Measurements from ENCODE around the gene ADM5. TPM values are rescaled to one million over a fixed set of nuclear protein-coding genes. Genes with fewer than 3 reads are reported as not detected.

Gene ADM5
- total RNA-seq = 1 to 10 TPM in 1 of 4 donors, under 1 TPM in 2, not detected in 1; 0.38 to 2.7 (median 0.45) TPM

DNA sequence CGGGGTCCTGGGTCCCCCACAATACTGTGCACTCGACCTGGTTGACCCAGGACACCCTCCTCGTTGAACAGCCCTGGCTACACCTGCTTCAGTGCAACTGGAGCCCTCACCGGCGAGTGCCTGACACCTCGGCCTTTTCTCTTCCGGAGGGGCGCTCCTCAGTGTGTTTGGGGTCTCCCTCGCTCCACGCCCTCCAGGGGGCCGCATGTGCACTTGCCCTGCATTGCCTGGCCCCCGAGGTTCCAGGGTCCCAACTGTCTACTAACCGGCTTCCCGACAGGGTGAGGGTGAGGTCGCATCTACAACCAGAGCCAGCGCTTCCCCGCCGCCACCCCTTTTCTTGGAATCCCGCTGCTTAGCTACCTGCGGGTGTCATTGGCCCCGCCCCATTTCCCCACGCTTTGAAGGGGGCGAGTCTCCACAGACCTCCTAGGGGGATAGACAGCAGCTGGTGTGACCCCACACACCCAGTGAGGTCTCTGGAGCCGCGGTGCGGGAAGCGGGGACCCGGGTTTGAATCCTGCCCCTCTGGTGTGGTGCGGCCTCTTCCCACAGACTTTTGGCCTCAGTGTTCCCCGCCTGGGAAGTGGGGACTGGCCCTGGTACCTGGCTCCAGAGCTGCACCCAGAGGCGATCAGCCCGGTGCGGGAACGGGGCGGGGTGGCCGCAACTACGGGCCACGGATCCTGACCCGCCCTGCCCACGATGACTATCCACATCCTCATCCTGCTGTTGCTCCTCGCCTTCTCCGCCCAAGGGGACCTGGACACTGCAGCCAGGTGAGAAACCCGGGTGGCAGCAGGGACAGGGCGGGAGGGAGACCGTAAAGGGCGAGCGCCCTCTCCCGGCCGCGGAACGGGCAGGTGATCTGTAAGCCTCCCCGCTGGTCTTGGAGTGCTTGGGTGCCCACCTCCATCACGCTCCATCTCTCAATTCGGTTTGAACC, at the start of gene ADM5:
Gene ADM5, plus strand, starts transcription at position 462 of the 946 bp plus-strand sequence. Its CDS starts 244 bp downstream, at position 706.
- Histone ChIP-seq H3K9me3 (no peaks in the 10 kb centered on the region), H3K27me3 (no peaks in the 10 kb centered on the region), H3K36me3 (peaks cover 18 to 33% of the 10 kb centered on the region in 2 donors), H3K4me1 (peaks cover 4 to 17% of the 10 kb centered on the region in 2 donors), H3K4me3 (replicated peaks in 1 of 3) (peak within 1 kb of the TSS in 1 of 3 donors; percentile 23), H3K27ac (peak within 1 kb of the TSS in 2 of 3 donors; percentile 16 to 17)
- WGBS, 2 donors = 44 to 76% methylated on average over 8 to 38 of the region's 54 CpGs
- no peak for TF ChIP-seq POLR2A (IDR thresholded peaks at IDR 0.05)
- TF ChIP-seq, protein P1, sequence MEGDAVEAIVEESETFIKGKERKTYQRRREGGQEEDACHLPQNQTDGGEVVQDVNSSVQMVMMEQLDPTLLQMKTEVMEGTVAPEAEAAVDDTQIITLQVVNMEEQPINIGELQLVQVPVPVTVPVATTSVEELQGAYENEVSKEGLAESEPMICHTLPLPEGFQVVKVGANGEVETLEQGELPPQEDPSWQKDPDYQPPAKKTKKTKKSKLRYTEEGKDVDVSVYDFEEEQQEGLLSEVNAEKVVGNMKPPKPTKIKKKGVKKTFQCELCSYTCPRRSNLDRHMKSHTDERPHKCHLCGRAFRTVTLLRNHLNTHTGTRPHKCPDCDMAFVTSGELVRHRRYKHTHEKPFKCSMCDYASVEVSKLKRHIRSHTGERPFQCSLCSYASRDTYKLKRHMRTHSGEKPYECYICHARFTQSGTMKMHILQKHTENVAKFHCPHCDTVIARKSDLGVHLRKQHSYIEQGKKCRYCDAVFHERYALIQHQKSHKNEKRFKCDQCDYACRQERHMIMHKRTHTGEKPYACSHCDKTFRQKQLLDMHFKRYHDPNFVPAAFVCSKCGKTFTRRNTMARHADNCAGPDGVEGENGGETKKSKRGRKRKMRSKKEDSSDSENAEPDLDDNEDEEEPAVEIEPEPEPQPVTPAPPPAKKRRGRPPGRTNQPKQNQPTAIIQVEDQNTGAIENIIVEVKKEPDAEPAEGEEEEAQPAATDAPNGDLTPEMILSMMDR (IDR thresholded peaks at IDR 0.05) = peak in 5 of 6 experiments; percentile 21 to 54 (median 29)
- peak; percentile 56 to 57 for DNase-seq
- intact Hi-C loops (cut with DNase I) = no loop called here

DNA sequence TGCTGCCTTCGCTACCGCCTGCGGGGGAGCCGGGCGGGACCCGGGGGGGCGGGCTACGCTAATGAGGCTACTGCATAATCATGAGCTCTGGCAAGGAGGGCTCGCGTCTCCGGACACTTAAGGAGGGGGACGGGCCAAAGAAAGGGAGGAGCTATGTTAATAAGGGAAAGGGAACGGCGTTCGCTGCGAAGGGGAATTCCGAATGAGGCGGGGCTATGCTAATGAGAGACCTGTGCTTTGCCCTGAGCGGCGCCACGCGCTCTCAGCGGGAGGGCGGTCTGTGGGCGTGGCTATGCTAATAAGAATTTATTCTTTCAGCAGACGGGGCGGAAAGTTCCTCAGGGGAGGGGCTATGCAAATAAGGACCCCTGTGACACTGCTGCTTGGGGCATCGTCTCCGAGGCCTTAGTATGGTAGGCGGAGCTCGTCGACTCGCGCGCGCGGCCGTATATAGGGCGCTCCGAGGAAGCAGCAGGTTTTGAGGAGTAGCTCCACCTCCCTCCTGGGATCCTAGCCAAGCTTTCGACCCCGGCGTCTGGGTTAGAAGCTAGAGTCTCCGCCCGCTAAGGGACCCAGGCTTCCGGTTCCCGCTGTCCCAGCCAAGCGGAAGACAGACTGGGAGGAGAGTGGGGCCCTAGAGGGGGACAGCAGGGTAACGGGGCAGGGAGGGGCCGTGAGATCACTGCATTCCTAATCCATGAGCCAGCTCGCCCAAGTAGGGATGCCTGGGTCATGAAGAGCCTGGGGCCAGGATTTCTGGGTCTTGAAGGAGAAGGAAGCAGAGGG, 49.1 kb upstream of the ADM5 start, which contains the start of gene RRAS:
Gene RRAS, minus strand, starts transcription at position 31 of the 786 bp plus-strand sequence. CDS start 45 bp downstream, outside the sequence.
- Histone ChIP-seq H3K36me3 (no peaks in the 10 kb centered on the region), H3K27ac (peak within 1 kb of the TSS; percentile 95 to 98 (median 96)), H3K4me3 (replicated peaks in 1 of 3) (peak within 1 kb of the TSS; percentile 5 to 75 (median 72)), H3K9me3 (no peaks in the 10 kb centered on the region), H3K27me3 (no peaks in the 10 kb centered on the region), H3K4me1 (peaks cover 25 to 57% of the 10 kb centered on the region in 2 donors)
- 0 to 1% methylated on average over 45 to 48 of the region's 51 CpGs for WGBS, 2 donors
- peak; percentile 100 for DNase-seq
- intact Hi-C loops (cut with DNase I) = no loop called here
- peak in 1 of 2 donors; percentile 92 for TF ChIP-seq POLR2A (IDR thresholded peaks at IDR 0.05)
- TF ChIP-seq, protein P1 (IDR thresholded peaks at IDR 0.05) = no peak

DNA sequence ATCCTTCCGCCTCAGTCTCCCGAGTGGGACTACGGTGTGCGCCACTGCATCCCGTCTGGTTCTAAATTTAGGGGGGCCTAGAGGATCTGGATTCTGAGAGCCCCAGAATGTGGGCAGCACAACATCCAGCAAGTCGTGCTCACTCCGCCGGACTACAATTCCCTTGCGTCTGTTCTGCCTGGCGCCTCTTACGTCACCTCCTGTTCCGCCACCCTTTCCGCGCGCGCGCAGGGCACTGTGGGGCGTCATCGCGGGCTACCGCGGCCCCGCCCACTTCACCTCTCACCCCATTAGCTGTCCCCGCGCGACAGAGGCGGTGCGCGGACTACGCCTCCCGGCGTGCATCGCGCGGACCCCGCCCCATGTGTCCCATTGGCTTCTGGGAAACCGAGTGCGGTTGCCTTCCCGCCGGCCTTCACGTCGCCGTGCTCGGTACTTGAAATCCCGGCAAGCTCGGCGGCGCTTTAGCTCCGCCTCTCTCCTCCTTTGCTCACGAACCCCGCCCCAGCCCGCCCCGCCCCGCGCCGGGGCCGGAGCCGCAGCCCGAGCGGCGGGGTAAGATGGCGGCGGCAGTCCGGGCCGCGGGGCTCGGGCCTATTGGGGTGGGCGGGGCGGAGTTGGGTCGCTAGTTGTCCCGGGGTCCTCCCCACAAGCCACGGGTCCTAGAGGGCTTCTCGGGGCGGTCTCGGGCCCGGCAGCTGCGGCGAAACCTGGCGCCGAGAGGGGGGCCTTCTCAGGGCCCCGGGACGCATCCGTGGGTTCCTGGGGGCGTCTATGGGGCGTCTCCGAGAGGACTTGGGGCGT, 47.5 kb upstream of the ADM5 start, which contains the start of gene SCAF1:
Gene SCAF1, plus strand, starts transcription at position 522 of the 804 bp plus-strand sequence. CDS start 2,818 bp downstream, outside the sequence.
- Histone ChIP-seq H3K36me3 (peaks cover 6% of the 10 kb centered on the region in 2 donors), H3K9me3 (no peaks in the 10 kb centered on the region), H3K4me1 (peaks cover 25 to 51% of the 10 kb centered on the region in 2 donors), H3K4me3 (replicated peaks in 1 of 3) (peak within 1 kb of the TSS; percentile 47 to 90 (median 75)), H3K27ac (peak within 1 kb of the TSS; percentile 95 to 98 (median 96)), H3K27me3 (no peaks in the 10 kb centered on the region)
- intact Hi-C loops (cut with DNase I) = no loop called here
- TF ChIP-seq POLR2A (IDR thresholded peaks at IDR 0.05) = peak; percentile 83 to 86
- TF ChIP-seq, protein P1 (IDR thresholded peaks at IDR 0.05) = no peak
- 0% methylated on average over 20 to 40 of the region's 87 CpGs for WGBS, 2 donors
- peak; percentile 99 to 100 for DNase-seq

- WGBS, 2 donors = 7 to 11% methylated on average over 5 of the region's 5 CpGs
- Histone ChIP-seq H3K27ac (peak overlapping the region; percentile 63 to 90 (median 75)), H3K4me1 (peaks cover 25 to 48% of the 10 kb centered on the region in 2 donors), H3K36me3 (peaks cover 11 to 13% of the 10 kb centered on the region in 2 donors), H3K9me3 (no peaks in the 10 kb centered on the region), H3K4me3 (replicated peaks in 1 of 3) (peak overlapping the region; percentile 47 to 90 (median 75)), H3K27me3 (no peaks in the 10 kb centered on the region)
- TF ChIP-seq, protein P1 (IDR thresholded peaks at IDR 0.05) = no peak
- no peak for TF ChIP-seq POLR2A (IDR thresholded peaks at IDR 0.05)
- no peak for DNase-seq
- intact Hi-C loops (cut with DNase I) = no loop called here
Measured at GRCh38 chr19:49642492-49643035, 46.8 kb upstream of the ADM5 start.

Measured in thyroid gland (tissue), 4 donors.